ENCODE results near the gene MT3.

Gene MT3

DNA sequence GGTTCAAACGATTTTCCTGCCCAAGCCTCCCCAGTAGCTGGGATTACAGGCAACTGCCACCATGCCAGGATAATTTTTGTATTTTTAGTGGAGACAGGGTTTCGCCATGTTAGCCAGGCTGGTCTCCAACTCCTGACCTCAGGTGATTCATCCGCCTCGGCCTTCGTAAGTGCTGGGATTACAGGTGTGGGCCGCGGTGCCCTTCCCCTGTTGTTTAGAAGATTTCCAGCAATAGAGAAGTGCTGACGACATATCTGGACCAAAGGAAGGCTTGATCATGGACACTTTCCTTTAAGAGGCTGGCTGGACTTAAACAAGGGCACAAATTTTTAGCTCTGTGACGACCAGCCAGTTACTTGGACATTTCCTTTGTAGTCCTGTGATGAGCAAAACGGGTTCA is 41.9 kb downstream of the MT3 start:
- no peak for DNase-seq

DNA sequence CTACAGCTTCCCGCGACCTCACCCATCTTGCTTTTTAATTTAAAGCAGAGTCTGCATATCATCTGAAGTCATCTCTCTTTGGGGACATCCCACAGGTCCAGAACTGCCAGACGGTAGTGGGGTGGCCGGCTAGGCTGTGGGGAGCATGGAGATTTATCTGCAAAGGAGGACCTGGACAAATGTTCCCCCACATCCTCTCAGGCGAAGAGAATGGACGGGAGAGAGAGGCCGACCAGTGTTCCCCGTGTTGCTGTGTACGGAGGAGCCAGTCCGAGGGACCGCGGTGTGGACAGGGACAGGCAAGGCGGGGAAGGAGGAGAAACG is 42.5 kb downstream of the MT3 start:
- no peak for DNase-seq

DNA sequence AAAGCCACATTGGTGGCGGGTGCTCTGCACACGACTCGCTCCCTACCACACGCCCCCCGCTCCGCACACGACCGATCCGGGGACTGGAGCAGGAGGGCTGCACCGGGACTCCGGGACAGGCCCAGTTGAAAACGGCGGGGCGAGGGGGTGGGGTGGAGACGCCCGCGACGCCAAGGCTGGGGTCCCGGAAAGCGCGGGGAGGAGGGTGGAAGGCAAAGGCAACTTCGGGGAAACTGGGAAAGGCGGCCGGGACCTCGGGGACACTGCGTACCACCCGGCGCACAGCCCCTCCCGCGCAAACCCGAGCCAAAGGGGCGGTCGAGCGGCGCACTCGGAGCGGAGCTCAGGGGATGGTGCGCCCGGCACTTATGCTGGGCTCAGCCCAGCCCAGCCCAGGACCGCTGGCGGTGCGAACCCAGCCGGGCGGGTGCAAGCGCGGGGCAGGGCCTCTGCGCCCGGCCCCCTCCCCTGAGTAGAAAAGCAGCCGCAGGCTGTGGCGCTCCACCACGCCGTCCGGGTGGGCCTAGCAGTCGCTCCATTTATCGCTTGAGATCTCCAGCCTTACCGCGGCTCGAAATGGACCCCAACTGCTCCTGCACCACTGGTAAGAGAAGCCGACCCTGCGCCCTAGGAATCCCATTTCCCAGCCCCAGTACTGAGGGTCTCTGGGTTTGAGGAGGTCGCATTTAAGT is 43.0 kb downstream of the MT3 start, which contains the start of gene MT1M:
Gene MT1M, plus strand, starts transcription at position 504 of the 692 bp plus-strand sequence. Its CDS starts 73 bp downstream, at position 577.
- DNase-seq, result no peak

DNA sequence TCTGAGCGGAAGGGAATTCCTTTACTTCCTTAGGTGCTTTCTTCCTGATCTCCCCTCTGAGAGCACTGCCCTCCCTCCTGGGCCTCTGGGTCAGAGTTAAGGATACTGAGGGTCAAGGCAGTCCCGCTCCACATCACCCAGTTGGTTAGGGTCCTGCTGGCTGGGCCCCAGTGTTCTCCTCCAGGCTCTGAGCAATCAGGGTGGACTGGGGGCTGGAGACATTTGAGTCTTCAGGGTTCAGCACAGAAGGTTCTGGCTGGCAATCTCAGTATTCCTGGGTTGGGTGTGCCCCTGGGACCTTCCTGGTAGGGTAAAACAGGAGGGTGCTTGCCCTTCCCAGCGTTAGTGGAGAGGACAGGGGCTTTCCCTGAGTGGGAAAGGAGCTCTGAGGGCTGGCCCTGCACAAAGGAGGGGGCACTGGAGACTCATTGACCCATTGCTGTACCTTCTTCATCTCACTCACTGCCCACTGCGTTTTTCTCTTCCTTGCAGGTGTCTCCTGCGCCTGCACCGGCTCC is 43.6 kb downstream of the MT3 start:
- no peak for DNase-seq

DNA sequence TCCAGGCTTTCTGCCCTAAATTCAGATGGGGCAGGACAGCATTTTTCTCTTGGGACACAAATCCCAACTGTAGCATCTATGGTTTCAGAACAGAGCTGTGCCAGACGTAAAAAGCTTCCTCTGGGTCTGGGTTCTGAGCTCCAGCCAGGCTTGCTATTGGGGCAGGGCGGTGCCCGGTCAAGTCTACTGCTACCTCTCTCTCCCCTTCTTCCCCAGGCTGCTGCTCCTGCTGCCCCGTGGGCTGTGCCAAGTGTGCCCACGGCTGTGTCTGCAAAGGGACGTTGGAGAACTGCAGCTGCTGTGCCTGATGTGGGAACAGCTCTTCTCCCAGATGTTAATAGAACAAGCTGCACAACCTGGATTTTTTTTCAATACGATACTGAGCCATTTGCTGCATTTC is 44.2 kb downstream of the MT3 start:
- no peak for DNase-seq

DNA sequence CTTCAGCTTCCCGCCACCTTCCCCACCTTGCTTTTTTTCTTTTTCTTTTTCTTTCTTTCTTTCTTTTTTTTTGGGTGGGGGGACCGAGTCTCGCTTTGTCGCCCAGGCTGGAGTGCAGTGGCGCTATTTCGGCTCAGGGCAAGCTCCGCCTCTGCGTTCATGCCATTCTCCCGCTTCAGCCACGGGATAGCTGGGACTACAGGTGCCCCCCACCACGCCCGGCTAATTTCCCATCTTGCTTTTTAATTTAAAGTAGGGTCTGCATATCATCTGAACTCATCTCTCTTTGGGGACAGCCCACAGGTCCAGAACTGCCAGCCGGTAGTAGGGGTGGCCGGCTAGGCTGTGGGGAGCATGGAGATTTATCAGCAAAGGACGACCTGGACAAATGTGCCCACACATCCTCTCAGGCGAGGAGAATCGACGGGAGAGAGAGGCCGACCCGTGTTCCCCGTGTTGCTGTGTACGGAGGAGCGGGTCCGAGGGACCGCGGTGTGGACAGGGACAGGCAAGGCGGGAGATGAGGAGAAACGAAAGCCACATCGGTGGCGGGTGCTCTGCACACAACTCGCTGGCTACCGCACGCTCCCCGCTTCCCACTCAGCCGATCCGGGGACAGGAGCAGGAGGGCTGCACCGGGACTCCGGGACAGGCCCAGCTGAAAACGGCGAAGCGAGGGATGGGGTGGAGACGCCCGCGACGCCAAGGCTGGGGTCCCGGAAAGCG is 45.5 kb downstream of the MT3 start:
- DNase-seq, result no peak

DNA sequence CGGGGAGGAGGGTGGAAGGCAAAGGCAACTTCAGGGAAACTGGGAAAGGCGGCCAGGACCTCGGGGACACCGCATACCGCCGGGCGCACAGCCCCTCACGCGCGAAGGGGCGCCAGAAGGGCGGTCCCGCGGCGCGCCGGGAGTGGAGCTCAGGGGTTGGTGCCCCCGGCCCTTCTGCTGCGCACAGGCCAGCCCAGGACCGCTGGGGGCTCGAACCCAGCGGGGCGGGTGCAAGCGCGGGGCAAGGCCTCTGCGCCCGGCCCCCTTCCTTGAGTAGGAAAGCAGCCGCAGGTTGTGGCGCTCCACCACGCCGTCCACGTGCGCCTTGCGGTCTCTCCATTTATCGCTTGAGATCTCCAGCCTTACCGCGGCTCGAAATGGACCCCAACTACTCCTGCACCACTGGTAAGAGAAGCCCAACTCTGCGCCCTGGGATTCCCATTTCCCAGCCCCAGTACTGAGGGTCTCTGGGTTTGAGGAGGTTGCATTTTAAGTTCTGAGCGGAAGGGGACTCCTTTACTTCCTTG is 46.2 kb downstream of the MT3 start:
- DNase-seq, result no peak

DNA sequence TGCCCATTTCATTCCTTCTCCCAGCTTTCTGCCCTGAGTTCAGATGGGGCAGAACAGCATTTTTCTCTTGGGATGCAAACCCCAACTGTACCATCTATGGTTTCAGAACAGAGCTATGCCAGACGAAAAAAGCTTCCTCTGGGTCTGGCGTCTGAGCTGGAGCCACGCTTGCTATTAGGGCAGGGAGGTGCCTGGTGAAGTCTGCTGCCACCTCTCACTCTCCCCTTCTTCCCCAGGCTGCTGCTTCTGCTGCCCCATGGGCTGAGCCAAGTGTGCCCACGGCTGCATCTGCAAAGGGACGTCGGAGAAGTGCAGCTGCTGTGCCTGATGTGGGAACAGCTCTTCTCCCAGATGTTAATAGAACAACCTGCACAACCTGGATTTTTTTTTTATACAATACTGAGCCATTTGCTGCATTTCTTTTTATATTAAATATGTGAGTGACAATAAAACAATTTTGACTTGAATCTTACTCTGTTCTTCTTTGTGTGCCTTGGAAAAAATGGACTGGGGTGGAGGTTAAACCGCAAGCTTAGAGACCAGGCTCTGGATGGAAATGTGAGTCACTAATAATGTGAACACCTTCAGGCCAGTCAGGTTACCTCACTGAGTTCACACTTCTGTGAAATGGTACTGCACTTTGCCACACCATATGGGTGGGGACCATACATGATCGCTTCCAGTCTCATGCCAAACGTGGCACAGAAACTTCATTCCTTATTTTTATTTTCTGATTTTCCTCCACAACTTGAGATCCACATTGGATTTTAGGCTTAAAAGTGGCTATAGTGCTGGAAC is 47.5 kb downstream of the MT3 start:
- DNase-seq, result no peak

DNA sequence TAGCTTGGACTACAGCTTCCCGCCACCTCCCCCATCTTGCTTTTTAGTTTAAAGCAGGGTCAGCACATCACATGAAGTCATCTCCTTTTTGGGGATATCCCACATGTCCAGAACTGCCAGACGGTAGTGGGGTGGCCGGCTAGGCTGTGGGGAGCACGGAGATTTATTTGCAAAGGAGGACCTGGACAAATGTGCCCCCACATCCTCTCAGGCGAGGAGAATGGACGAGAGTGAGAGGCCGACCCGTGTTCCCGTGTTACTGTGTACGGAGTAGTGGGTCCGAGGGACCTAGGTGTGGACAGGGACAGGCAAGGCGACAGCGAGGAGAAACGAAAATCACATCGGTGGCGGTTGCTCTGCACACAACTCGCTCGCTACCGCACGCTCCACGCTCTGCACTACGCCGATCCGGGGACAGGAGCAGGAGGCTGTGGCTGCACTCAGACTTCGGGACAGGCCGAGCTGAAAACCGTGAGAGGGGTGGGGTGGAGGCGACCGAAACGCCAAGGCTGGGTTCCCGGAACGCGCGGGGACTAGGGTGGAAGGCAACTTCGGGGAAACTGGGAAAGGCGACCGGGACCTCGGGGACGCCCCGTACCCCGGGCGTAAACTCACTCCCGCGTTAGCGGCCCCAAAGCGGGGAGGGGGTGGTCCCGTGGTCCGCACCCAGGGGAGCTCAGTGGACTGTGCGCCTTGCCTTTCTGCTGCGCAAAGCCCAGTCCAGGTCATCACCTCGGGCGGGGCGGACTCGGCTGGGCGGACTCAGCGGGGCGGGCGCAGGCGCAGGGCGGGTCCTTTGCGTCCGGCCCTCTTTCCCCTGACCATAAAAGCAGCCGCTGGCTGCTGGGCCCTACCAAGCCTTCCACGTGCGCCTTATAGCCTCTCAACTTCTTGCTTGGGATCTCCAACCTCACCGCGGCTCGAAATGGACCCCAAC is 48.8 kb downstream of the MT3 start, which contains the start of gene MT1A:
Gene MT1A, plus strand, starts transcription at position 853 of the 937 bp plus-strand sequence. Its CDS starts 73 bp downstream, at position 926.
- no peak for DNase-seq

DNA sequence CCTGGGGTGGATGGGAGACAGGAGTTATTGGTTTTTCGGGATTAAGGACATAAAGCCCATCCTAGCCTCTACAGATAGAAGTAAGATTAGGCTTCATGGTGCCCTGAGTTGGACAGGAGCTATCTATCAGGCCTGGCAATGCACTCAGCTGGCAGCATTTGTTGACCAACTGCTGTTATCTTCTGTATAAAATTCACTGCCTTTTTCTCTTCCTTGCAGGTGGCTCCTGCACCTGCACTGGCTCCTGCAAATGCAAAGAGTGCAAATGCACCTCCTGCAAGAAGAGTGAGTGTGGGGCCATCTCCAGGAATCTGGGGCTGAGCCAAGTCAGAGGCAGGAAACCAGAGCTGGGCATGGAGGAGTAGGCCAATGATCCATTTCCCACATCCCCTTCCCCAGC is 49.7 kb downstream of the MT3 start:
- no peak for DNase-seq

DNA sequence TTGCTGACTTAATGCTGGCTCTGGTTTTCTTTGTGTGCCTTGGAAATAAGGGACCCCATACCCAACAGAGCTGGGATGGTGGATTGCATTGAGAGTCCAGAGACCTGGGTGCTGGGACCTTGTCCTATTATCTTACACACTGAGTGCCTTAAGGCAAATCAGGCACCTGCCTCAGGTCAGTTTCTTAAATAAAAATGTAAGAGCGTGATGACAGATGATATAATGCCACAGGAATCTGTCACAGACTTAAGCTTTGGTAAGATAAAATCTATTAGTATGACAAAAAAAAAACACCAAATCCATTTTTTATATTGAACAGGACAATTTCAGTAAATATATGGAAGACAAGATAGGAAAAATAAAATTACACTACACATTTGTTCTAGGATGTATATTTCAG is 50.7 kb downstream of the MT3 start:
- no peak for DNase-seq
